PC-9 (cell line): ENCODE data around the gene KRT6C.

Source experiments
- EZH2 ChIP-seq: fragments of 200-600 bp; sonication (generic); IDR thresholded peaks from 2 replicates; pipeline ENCODE4 v1.8.0; 2017; ENCODE audit warnings: antibody characterized with exemption, low read depth
- TF ChIP-seq, protein P1 (sequence below): fragments of 200-600 bp; sonication (generic); conservative IDR thresholded peaks from 2 replicates; pipeline ENCODE4 v1.6.1; 2017; ENCODE audit warnings: mixed run types, antibody characterized with exemption, mild to moderate bottlenecking, moderate library complexity

DNA sequence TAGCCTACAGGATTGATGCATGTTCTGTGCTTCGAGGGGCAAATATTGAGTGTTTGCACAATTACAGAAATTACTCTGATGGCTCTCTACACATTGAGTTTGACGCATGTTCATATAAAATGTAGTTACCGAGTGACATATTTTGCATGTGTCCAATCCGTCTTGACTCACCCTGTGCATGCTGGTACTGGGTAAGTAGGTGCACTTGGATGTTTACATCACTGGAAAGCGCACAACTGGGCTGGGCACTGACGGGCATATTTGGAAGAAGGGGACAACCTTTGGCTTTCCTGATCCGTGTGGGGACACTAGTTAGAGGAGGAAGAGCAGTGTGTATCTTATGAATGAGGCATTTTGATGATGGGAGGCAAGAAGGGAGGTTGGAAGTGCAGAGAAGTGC lies 24.4 kb upstream of the KRT6C start:
- TF ChIP-seq, protein P1, sequence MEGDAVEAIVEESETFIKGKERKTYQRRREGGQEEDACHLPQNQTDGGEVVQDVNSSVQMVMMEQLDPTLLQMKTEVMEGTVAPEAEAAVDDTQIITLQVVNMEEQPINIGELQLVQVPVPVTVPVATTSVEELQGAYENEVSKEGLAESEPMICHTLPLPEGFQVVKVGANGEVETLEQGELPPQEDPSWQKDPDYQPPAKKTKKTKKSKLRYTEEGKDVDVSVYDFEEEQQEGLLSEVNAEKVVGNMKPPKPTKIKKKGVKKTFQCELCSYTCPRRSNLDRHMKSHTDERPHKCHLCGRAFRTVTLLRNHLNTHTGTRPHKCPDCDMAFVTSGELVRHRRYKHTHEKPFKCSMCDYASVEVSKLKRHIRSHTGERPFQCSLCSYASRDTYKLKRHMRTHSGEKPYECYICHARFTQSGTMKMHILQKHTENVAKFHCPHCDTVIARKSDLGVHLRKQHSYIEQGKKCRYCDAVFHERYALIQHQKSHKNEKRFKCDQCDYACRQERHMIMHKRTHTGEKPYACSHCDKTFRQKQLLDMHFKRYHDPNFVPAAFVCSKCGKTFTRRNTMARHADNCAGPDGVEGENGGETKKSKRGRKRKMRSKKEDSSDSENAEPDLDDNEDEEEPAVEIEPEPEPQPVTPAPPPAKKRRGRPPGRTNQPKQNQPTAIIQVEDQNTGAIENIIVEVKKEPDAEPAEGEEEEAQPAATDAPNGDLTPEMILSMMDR = no peak
- TF ChIP-seq EZH2 = no peak
